DMS79 (cell line): ENCODE results near the gene ZFYVE1.
"Not testable (repeated sequence)": the region's sequence is repeated elsewhere in the genome, so short reads cannot be mapped to it uniquely, and the experiment has no call there.

ENCODE experiments used
- DNase-seq: peaks from one replicate; lab custom pipeline; 2025; lab: John Stamatoyannopoulos, UW

Gene ZFYVE1, protein sequence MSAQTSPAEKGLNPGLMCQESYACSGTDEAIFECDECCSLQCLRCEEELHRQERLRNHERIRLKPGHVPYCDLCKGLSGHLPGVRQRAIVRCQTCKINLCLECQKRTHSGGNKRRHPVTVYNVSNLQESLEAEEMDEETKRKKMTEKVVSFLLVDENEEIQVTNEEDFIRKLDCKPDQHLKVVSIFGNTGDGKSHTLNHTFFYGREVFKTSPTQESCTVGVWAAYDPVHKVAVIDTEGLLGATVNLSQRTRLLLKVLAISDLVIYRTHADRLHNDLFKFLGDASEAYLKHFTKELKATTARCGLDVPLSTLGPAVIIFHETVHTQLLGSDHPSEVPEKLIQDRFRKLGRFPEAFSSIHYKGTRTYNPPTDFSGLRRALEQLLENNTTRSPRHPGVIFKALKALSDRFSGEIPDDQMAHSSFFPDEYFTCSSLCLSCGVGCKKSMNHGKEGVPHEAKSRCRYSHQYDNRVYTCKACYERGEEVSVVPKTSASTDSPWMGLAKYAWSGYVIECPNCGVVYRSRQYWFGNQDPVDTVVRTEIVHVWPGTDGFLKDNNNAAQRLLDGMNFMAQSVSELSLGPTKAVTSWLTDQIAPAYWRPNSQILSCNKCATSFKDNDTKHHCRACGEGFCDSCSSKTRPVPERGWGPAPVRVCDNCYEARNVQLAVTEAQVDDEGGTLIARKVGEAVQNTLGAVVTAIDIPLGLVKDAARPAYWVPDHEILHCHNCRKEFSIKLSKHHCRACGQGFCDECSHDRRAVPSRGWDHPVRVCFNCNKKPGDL

DNA sequence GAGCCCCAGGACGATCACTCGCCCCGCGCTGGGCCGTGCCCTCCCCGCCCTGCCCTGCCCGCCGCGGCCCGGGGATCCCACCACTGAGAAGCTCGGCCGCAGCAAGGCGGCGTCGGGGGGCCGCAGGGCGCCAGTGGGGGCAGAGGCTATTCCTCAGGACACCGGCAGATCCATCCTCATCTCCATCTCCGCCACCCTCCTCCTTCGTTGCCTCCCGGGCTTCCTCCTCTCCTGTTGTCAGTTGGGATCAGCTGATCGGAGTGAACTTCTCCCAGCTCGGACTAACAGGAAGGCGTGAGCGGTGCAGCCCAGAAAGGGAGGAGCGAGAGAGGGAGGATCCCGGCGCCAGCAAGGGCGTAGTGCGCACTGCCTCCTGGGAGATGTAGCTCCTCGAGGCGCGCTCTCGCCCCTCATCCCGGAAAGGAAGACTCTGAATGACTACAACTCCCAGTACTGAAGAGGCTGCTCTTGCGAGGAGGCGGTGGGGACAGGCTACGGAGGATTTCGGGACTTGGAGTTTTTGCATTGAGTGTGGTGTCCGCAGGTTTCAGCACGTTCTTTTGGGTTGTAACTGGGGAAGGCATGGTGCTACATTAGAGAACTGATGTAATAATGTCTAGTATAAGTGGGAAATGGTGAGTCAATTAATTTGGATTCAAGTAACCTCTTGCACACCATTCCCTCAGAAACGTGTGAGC, at the start of gene ZFYVE1:
Gene ZFYVE1 (minus strand): TSS at position 262 of the 698 bp plus-strand sequence. CDS start 2,598 bp downstream, outside the sequence.
- DNase-seq: peak; percentile 100

DNA sequence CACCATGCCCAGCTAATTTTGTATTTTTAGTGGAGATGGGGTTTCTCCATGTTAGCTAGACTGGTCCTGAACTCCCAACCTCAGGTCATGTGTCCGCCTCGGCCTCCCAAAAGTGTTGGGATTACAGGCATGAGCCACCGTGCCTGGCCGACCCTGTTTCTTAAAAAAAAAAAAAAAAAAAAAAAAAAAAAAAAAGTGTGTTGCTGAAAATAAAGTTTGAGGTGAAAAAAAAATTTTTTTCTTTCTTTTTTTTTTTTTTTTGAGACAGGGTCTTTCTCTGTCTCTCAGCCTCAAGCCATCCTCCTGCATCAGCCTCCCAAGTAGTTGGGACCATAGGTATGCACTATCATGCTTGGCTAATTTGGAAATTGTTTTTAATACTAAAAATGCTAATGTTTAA, 42.7 kb upstream of the ZFYVE1 start:
- no peak for DNase-seq

GRCh38 chr14:73058922-73059673, 32.2 kb upstream of the ZFYVE1 start:
- peak; percentile 45 for DNase-seq

DNA sequence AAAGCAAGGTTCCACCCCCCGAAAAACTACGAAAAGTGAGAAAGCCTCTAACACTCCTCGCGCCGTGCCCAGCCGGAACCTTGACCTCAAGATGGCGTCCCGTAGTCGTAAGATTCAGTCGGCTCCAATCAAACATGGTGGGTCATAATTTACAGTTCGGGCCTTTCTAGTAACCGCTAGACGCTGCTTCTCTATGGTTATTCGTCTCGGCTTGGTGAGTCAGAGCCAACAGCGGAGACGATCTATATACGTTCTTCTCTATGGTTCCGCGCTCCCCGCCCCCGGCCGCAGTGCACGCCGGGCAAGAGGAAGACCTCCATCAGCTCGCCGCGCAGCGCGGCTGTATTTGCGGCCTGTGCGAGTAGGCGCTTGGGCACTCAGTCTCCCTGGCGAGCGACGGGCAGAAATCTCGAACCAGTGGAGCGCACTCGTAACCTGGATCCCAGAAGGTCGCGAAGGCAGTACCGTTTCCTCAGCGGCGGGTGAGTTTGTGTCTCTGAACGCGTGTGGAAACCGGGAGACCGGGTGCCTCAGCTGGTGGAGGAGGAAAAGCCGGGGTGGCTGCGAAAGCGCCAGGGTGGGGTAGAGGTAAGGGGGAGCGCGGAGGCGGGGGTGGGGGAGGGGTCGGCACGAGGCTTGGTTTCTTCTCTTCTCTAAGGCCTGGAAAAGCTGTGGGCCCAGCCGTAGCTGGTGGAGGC, 31.5 kb upstream of the ZFYVE1 start, which contains the start of gene RBM25:
Gene RBM25 (plus strand): TSS at position 311 of the 698 bp plus-strand sequence. CDS start 13,108 bp downstream, outside the sequence.
- peak; percentile 100 for DNase-seq

GRCh38 chr14:73057944-73058223, 31.0 kb upstream of the ZFYVE1 start:
- no peak for DNase-seq

DNA sequence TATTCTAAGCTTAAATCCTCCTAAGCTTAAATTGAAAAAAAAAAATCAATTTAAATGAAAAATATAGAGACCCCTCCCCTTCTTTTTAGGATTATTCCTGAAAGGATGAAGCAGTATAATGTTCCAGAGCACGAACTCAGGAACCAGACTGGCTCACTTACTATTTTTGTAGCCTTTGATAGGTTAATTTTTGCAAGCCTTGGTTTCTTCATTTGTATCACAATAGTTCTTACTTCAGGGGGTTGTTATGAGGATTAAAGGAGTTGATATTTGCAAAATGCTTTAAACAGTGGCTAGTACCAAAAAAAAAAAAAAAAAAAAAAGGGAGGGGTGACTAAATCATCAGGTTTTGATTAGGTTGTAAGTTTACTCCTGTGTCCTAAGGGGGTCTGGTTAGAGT, 28.3 kb upstream of the ZFYVE1 start:
- DNase-seq: no peak

- DNase-seq: no peak
Observed at GRCh38 chr14:73049428-73049827, 22.5 kb upstream of the ZFYVE1 start.

GRCh38 chr14:73047808-73048207, 20.9 kb upstream of the ZFYVE1 start:
- DNase-seq: no peak

- DNase-seq: not testable (repeated sequence)
Observed at GRCh38 chr14:73036706-73037450, 10.0 kb upstream of the ZFYVE1 start.

DNA sequence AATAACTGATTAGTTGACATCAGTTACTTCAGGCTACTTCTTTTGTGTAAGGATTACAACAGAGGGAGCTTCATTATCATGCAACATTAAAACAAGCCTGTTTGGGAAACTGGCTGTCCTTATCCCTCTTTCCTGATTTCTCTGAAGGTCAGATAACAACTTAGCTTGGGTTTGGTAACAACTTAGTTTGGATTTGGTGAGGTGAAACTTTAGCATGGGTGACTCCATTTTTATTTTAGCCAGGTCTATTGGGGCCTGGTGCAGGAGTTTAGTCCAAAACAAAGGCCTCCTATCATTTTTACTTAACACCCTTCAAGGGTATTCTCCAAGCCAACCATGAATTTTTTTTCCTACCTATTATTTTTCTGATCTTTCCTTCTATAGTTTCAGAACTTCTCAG, 1.1 kb upstream of the ZFYVE1 start:
- no peak for DNase-seq

- no peak for DNase-seq
Observed at GRCh38 chr14:73027546-73027945, 640 bp upstream of the ZFYVE1 start.

GRCh38 chr14:73026243-73026844, 562 bp downstream of the ZFYVE1 start:
- no peak for DNase-seq

DNA sequence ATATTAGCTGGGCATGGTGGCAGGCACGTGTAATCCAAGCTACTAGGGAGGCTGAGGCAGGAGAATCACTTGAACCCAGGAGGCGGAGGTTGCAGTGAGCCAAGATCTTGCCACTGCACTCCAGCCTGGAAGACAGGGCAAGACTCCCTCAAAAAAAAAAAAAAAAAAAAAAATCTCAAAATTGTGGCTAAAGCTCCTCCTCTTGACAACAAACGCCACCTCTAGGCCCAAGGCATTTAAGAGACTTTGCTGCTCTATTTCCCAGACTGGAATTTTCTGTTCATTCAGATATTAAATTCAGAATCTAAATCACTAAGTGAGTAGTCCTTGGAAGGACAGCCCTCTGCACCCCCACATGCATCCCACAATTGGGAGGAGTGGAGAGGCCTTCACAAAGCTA, 1.4 kb downstream of the ZFYVE1 start:
- no peak for DNase-seq

- no peak for DNase-seq
Observed at GRCh38 chr14:73022051-73022450, 4.9 kb downstream of the ZFYVE1 start.

GRCh38 chr14:73016011-73016410, 10.9 kb downstream of the ZFYVE1 start:
- not testable (repeated sequence) for DNase-seq

DNA sequence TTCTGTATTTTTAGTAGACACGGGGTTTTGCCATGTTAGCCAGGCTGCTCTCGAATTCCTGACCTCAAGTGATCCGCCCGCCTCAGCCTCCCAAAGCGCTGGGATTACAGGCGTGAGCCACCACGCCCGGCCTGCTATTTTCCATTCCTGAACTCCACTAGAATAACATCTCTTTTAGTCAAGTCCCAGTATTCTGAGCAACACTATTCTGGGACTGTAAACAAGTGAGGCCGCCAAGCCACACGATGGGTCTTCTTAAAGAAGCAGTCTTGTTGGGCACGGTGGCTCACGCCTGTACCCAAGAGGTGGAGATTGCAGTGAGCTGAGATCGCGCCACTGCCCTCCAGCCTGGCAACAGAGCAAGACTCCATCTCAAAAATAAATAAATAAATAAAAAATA, 11.4 kb downstream of the ZFYVE1 start:
- DNase-seq: not testable (repeated sequence)

DNA sequence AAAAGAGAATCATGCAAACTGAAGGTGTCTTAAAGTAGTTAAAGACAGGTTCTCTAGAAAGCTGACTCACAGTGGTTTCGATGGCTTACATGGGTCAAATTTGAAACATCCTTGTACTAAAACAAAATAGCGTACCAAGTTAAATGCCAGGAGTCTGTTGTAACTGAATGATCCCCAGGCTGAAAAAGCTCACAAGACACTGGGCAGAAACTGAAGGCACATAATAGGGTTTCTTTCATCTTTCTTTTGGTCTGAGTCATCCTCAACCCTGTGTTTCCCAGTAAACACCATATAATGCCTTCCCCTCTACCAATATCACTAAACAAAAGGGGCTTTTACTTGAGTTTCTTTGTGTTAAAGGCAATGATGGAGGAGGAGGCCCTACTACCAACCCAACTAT, 12.8 kb downstream of the ZFYVE1 start:
- DNase-seq: no peak

GRCh38 chr14:73011189-73011588, 15.7 kb downstream of the ZFYVE1 start:
- DNase-seq: not testable (repeated sequence)

DNA sequence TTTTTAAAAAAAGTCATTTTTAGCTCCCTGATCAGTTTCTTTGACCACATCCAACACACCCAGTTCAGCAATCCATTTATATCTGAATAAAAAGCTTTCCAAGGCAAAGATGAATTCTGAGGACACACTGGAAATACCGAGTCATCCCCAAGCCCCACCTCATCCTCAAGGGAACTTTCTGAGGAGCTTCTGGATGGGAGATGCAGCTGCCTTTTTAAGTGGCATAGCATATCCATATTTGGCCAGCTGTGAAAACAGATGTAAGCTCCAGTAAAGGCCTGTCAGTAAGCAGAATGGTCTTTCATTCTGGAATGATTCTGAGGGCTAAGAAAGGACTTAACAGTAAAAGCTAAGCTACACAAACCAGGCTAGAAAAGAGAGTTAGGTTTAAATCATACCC, 18.4 kb downstream of the ZFYVE1 start:
- DNase-seq: no peak

GRCh38 chr14:73007835-73008234, 19.1 kb downstream of the ZFYVE1 start:
- no peak for DNase-seq
